ENCODE measurements around the gene IDI1. TPM values are rescaled to one million over a fixed set of nuclear protein-coding genes. Genes with fewer than 3 reads are reported as not detected.

IDI1 gene
- total RNA-seq, 1 experiment from 2014 or later: 30.2 TPM

DNA sequence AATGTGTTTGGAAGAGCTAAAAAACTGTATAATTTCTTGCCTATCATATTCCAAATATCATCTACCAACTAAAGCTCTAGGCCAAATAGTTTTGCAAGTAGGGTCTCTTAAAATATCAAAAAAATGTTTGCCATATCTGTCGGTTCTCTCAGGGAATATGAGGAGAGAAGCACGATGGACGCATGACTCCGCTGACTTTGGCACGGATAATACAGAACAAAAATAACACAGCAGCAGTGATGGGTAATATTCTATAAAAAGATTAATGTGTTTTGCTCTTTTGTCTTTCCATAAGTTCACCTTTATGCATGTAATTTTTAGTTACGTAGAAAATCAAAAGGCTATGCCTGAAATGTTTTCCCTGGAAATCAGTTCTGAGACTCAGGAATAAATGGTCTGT lies 22.3 kb downstream of the IDI1 start:
- CTCF ChIA-PET: no interaction called here
- Histone ChIP-seq H3K4me1 (ENCODE audit: insufficient read depth, low read length) (no peaks in the 10 kb centered on the region), H3F3A (ENCODE audit: low read length, unreplicated experiment) (no peaks in the 10 kb centered on the region), H3K4me3 (ENCODE audit: low read length) (no peak overlapping the region), H3K36me3 (ENCODE audit: low read depth, low read length) (no peaks in the 10 kb centered on the region), H3K27ac (ENCODE audit: low read length) (no peak overlapping the region), H3K9ac (ENCODE audit: low read length) (no peak overlapping the region), H3K4me2 (ENCODE audit: low read length) (no peak overlapping the region), H3K9me3 (ENCODE audit: low read length) (no peaks in the 10 kb centered on the region), H2AFZ (ENCODE audit: low read length) (no peak overlapping the region), H4K20me1 (ENCODE audit: low read length) (no peaks in the 10 kb centered on the region), H3K27me3 (ENCODE audit: low read length) (no peaks in the 10 kb centered on the region), H3K9me2 (replicated peaks; ENCODE audit: low read length) (no peaks in the 10 kb centered on the region), H3K79me2 (ENCODE audit: low read length) (no peaks in the 10 kb centered on the region)
- TF ChIP-seq EZH2phosphoT487 (IDR thresholded peaks at IDR 0.05; ENCODE audit: borderline replicate concordance, low read length) (no peak), EZH2 (IDR thresholded peaks at IDR 0.05; ENCODE audit: low read length, unreplicated experiment) (no peak)
- TF ChIP-seq, protein P1, sequence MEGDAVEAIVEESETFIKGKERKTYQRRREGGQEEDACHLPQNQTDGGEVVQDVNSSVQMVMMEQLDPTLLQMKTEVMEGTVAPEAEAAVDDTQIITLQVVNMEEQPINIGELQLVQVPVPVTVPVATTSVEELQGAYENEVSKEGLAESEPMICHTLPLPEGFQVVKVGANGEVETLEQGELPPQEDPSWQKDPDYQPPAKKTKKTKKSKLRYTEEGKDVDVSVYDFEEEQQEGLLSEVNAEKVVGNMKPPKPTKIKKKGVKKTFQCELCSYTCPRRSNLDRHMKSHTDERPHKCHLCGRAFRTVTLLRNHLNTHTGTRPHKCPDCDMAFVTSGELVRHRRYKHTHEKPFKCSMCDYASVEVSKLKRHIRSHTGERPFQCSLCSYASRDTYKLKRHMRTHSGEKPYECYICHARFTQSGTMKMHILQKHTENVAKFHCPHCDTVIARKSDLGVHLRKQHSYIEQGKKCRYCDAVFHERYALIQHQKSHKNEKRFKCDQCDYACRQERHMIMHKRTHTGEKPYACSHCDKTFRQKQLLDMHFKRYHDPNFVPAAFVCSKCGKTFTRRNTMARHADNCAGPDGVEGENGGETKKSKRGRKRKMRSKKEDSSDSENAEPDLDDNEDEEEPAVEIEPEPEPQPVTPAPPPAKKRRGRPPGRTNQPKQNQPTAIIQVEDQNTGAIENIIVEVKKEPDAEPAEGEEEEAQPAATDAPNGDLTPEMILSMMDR (conservative IDR thresholded peaks at IDR 0.05; ENCODE audit: low read depth, low read length): no peak
- no peak for DNase-seq
- no peak for ATAC-seq
- intact Hi-C loops (cut with micrococcal nuclease): no loop called here
- POLR2A ChIA-PET (ENCODE audit: unreplicated experiment): no interaction called here
- no TSS peak for BruUV-seq (replicated peaks)

DNA sequence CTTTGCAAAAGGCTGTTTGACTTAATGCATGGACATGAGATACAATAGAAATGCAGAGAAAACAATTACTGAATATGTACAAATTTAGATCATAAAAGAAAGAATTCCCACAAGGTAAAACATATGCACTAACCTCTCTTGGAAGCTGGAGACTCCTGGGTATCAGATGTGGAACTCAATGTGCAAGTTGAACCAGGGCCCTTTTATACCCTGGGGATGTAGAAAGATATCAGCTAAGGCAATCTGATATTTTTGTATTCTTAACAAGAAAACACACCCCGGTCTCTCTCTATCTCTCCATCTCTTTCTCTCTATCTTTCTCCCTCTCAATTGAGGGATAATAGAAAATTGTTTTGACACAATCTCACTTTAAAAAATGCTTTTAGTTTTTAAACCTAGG lies 23.2 kb downstream of the IDI1 start, which contains the start of gene IDI2:
IDI2 (minus strand) TSS at position 177 of the 400 bp plus-strand sequence. CDS start 1,136 bp downstream, outside the sequence.
- H3K9ac ChIP-seq (ENCODE audit: low read length): no peak within 1 kb of the TSS
- DNase-seq: no peak
- H3K4me1 ChIP-seq (ENCODE audit: insufficient read depth, low read length): no peaks in the 10 kb centered on the region
- no peaks in the 10 kb centered on the region for H3F3A ChIP-seq (ENCODE audit: low read length, unreplicated experiment)
- no peaks in the 10 kb centered on the region for H3K36me3 ChIP-seq (ENCODE audit: low read depth, low read length)
- no peaks in the 10 kb centered on the region for H3K9me3 ChIP-seq (ENCODE audit: low read length)
- no peak within 1 kb of the TSS for H3K27ac ChIP-seq (ENCODE audit: low read length)
- H4K20me1 ChIP-seq (ENCODE audit: low read length): no peaks in the 10 kb centered on the region
- ChIA-PET POLR2A (ENCODE audit: unreplicated experiment) (no interaction called here), CTCF (no interaction called here)
- TF ChIP-seq, protein P1 (conservative IDR thresholded peaks at IDR 0.05; ENCODE audit: low read depth, low read length): no peak
- TF ChIP-seq EZH2phosphoT487 (IDR thresholded peaks at IDR 0.05; ENCODE audit: borderline replicate concordance, low read length) (no peak), EZH2 (IDR thresholded peaks at IDR 0.05; ENCODE audit: low read length, unreplicated experiment) (no peak)
- no peak for ATAC-seq
- H3K27me3 ChIP-seq (ENCODE audit: low read length): no peaks in the 10 kb centered on the region
- no peaks in the 10 kb centered on the region for H3K9me2 ChIP-seq (replicated peaks; ENCODE audit: low read length)
- H3K4me3 ChIP-seq (ENCODE audit: low read length): no peak within 1 kb of the TSS
- H3K79me2 ChIP-seq (ENCODE audit: low read length): no peaks in the 10 kb centered on the region
- H2AFZ ChIP-seq (ENCODE audit: low read length): no peak within 1 kb of the TSS
- intact Hi-C loops (cut with micrococcal nuclease): no loop called here
- no peak within 1 kb of the TSS for H3K4me2 ChIP-seq (ENCODE audit: low read length)
- BruUV-seq (replicated peaks): no TSS peak

DNA sequence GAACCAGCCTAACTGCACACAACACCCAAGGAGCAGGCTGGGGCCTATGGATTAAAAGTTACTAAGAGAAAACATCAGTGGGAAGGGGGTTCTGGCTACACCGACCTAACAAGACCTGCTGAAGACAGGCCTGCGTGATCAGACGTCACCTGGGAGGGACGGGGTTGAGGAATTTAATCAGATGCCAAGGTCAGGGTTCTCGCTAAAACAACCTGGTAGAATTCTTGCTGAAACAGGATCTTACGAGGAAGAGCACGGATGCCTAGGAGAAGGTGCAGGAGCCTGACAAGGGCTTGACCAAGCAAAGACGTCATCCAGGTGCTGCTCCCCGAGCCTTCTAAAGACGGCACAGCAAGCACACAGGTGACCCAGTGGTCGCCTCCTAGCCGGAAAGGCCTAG lies 24.8 kb downstream of the IDI1 start:
- H2AFZ ChIP-seq (ENCODE audit: low read length): no peak overlapping the region
- H3K27me3 ChIP-seq (ENCODE audit: low read length): no peaks in the 10 kb centered on the region
- ATAC-seq (no peak), DNase-seq (no peak)
- H3F3A ChIP-seq (ENCODE audit: low read length, unreplicated experiment): no peaks in the 10 kb centered on the region
- no peaks in the 10 kb centered on the region for H4K20me1 ChIP-seq (ENCODE audit: low read length)
- no peaks in the 10 kb centered on the region for H3K4me1 ChIP-seq (ENCODE audit: insufficient read depth, low read length)
- intact Hi-C loops (cut with micrococcal nuclease): no loop called here
- no peak overlapping the region for H3K9ac ChIP-seq (ENCODE audit: low read length)
- no TSS peak for BruUV-seq (replicated peaks)
- H3K9me2 ChIP-seq (replicated peaks; ENCODE audit: low read length): no peaks in the 10 kb centered on the region
- no peaks in the 10 kb centered on the region for H3K36me3 ChIP-seq (ENCODE audit: low read depth, low read length)
- no peak overlapping the region for H3K4me2 ChIP-seq (ENCODE audit: low read length)
- H3K9me3 ChIP-seq (ENCODE audit: low read length): no peaks in the 10 kb centered on the region
- CTCF ChIA-PET: no interaction called here
- H3K79me2 ChIP-seq (ENCODE audit: low read length): no peaks in the 10 kb centered on the region
- no peak overlapping the region for H3K27ac ChIP-seq (ENCODE audit: low read length)
- H3K4me3 ChIP-seq (ENCODE audit: low read length): no peak overlapping the region
- TF ChIP-seq EZH2phosphoT487 (IDR thresholded peaks at IDR 0.05; ENCODE audit: borderline replicate concordance, low read length): no peak
- TF ChIP-seq EZH2 (IDR thresholded peaks at IDR 0.05; ENCODE audit: low read length, unreplicated experiment): no peak
- TF ChIP-seq, protein P1 (conservative IDR thresholded peaks at IDR 0.05; ENCODE audit: low read depth, low read length): no peak
- POLR2A ChIA-PET (ENCODE audit: unreplicated experiment): no interaction called here

All from PC-3 (cell line).